Large intestine (tissue), 3 donors: ENCODE results near the gene ANKRD39. TPM values are rescaled to one million over a fixed set of nuclear protein-coding genes. Genes with fewer than 3 reads are reported as not detected.
A peak's percentile ranks its signal among the peaks of the same experiment; 100 is the strongest.
"Not testable (repeated sequence)": the region's sequence is repeated elsewhere in the genome, so short reads cannot be mapped to it uniquely, and the experiment has no call there.

Experiments
- DNase-seq, 2 donors: peaks; one replicate each; pipeline versions ENCODE4 v3.0.0 to v3.0.0-alpha.2; 2013
- H3K27ac ChIP-seq: one replicate; pipeline ENCODE4 v1.5.1; 2013; ENCODE audit warnings: low read length
- H3K27me3 ChIP-seq: 2 replicates; pipeline ENCODE4 v1.6.1; 2013; ENCODE audit warnings: low read length; ENCODE audit not compliant: control insufficient read depth, insufficient read depth
- H3K36me3 ChIP-seq: 2 replicates; pipeline ENCODE4 v1.6.1; 2013; ENCODE audit warnings: low read length; ENCODE audit not compliant: control insufficient read depth, insufficient read depth
- H3K4me1 ChIP-seq: one replicate; pipeline ENCODE4 v1.6.1; 2013; ENCODE audit warnings: low read length; ENCODE audit not compliant: control insufficient read depth, insufficient read depth
- H3K4me3 ChIP-seq: one replicate; pipeline ENCODE4 v1.5.1; 2013; ENCODE audit warnings: low read length
- H3K9me3 ChIP-seq: one replicate; pipeline ENCODE4 v1.6.1; 2013; ENCODE audit warnings: mild to moderate bottlenecking, low read depth, low read length, moderate library complexity; ENCODE audit not compliant: control insufficient read depth
- WGBS: methylation state at CpG from one replicate; pipeline ENCODE4 v1.1.5; 2013; ENCODE audit warnings: low lambda C conversion rate; ENCODE audit not compliant: insufficient coverage; 5-methylcytosine and 5-hydroxymethylcytosine counted together
- polyA plus RNA-seq: library from polyadenylated mRNA; unstranded; fragments of 120-200 nt; gene quantifications from one replicate; pipeline ENCODE4 v1.2.1, GENCODE V29; 2013

The ANKRD39 gene
- polyA plus RNA-seq, 1 donor = 9.6 TPM

- Histone ChIP-seq H3K4me3 (no peak overlapping the region), H3K4me1 (peaks cover 12% of the 10 kb centered on the region), H3K36me3 (no peaks in the 10 kb centered on the region), H3K9me3 (no peaks in the 10 kb centered on the region), H3K27ac (no peak overlapping the region), H3K27me3 (no peaks in the 10 kb centered on the region)
- no CpG with 5 or more reads among the region's 18 CpGs for WGBS
- DNase-seq = peak; percentile 49 to 53
These were observed 38.2 kb upstream of the ANKRD39 start for GRCh38 chr2:96895746-96896651.

GRCh38 chr2:96895032-96895745 lies 37.4 kb upstream of the ANKRD39 start:
- peaks cover 12% of the 10 kb centered on the region for H3K4me1 ChIP-seq
- DNase-seq = no peak
- H3K9me3 ChIP-seq = no peaks in the 10 kb centered on the region
- no peak overlapping the region for H3K4me3 ChIP-seq
- H3K27me3 ChIP-seq = no peaks in the 10 kb centered on the region
- H3K36me3 ChIP-seq = no peaks in the 10 kb centered on the region
- H3K27ac ChIP-seq = no peak overlapping the region
- no CpG with 5 or more reads among the region's 10 CpGs for WGBS

DNA sequence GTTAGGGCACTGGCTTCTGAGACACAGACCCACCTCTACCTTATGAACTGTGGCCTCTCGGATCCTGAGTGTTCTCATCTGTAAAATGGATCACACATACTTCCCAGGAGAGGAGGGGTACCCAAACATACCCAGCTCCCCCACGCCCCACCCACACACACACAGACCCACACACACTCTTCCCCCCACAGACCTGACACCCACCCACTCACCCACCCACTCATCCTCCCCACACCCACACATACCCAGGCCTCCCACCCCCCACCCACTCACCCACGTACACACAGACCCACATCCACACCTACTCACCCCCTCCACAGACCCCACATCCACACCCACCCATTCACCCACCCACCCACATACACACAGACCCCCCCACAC lies 36.3 kb upstream of the ANKRD39 start:
- Histone ChIP-seq H3K27me3 (no peaks in the 10 kb centered on the region), H3K36me3 (no peaks in the 10 kb centered on the region), H3K4me1 (peaks cover 12% of the 10 kb centered on the region), H3K27ac (no peak overlapping the region), H3K4me3 (no peak overlapping the region), H3K9me3 (no peaks in the 10 kb centered on the region)
- no peak for DNase-seq
- no CpG with 5 or more reads among the region's 3 CpGs for WGBS

GRCh38 chr2:96893289-96894150 lies 35.7 kb upstream of the ANKRD39 start:
- WGBS = no CpG with 5 or more reads among the region's 16 CpGs
- Histone ChIP-seq H3K27me3 (no peaks in the 10 kb centered on the region), H3K9me3 (no peaks in the 10 kb centered on the region), H3K27ac (no peak overlapping the region), H3K4me1 (peaks cover 13% of the 10 kb centered on the region), H3K4me3 (no peak overlapping the region), H3K36me3 (no peaks in the 10 kb centered on the region)
- no peak for DNase-seq

DNA sequence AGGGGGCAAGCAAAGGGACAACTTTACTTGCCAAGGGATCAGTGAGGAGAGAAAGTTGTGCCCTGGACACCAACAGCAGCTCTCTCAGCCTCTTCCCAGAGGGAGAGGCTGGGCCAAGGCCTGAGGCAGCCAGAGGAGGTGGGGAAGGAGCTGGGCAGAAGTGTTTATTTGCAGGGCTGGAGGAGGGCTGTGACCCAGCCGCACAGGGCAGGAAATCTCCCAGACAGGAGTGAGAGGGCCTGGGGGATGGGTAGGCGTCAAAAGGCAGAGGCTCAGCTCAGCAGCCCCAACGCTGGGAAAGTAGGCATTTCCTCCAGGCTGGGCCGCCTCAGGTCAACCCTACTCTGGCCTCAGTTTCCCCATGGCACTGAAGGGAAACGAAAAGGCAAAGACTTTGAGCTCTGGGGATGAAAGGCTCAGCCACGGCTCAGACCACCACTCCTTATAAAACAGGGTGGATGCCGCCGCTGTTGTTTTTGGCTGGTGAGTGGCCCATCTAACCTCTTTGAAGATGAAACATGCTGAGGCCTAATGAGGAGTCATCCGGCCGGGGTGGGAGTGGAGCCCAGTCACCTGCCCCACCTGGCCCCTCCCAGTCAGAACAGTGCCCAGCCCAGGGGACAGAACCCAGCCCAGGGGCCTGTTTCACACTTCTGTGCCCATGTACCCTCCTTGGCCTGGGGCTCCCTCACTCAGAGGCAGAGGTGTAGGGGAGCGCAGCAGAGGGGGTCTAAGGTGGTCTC lies 33.9 kb upstream of the ANKRD39 start:
- WGBS = no CpG with 5 or more reads among the region's 11 CpGs
- Histone ChIP-seq H3K36me3 (no peaks in the 10 kb centered on the region), H3K27ac (no peak overlapping the region), H3K4me3 (no peak overlapping the region), H3K4me1 (peaks cover 27% of the 10 kb centered on the region), H3K9me3 (no peaks in the 10 kb centered on the region), H3K27me3 (no peaks in the 10 kb centered on the region)
- no peak for DNase-seq

DNA sequence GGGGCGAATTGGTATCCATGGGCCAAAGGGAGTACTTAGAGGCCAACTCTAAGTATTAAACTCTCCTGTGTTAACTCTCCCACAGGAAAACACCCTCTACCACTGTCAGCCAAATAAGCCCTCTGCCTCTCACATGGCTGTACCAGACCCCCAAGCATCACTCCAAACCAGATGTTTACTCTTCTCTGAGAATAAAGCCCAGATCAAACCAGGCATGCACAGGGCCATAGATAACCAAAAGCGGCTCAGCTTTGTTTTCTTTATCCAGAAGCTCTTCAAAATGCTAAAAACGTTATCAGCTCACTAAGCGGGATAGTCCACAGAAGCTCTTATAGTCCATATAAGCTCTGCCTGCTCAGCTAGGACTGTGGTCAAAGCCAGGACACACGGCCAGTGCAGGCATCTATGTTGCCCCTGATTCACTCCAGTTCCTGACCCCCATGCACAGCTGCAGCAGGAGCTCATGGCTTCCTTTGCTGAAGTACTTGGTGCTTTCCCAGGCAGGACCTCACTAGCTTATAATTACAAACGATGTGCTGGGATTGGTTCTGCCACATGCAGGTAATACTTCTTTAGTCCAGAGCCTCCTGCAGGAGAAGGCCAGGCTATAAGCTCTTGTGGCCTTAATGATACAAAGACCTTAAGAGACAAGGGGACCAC lies 33.0 kb upstream of the ANKRD39 start:
- H3K4me1 ChIP-seq = peaks cover 25% of the 10 kb centered on the region
- no peak overlapping the region for H3K4me3 ChIP-seq
- WGBS = no CpG with 5 or more reads among the region's 6 CpGs
- no peaks in the 10 kb centered on the region for H3K36me3 ChIP-seq
- DNase-seq = no peak
- H3K9me3 ChIP-seq = no peaks in the 10 kb centered on the region
- no peak overlapping the region for H3K27ac ChIP-seq
- no peaks in the 10 kb centered on the region for H3K27me3 ChIP-seq

GRCh38 chr2:96890252-96890651 lies 32.4 kb upstream of the ANKRD39 start:
- Histone ChIP-seq H3K4me3 (no peak overlapping the region), H3K27ac (no peak overlapping the region), H3K4me1 (peaks cover 19% of the 10 kb centered on the region), H3K27me3 (no peaks in the 10 kb centered on the region), H3K9me3 (no peaks in the 10 kb centered on the region), H3K36me3 (no peaks in the 10 kb centered on the region)
- DNase-seq = no peak
- WGBS = no CpG with 5 or more reads among the region's 7 CpGs

GRCh38 chr2:96889502-96889901 lies 31.7 kb upstream of the ANKRD39 start:
- not testable (repeated sequence) for H3K36me3 ChIP-seq, H3K4me3 ChIP-seq, DNase-seq, H3K27ac ChIP-seq, H3K9me3 ChIP-seq, H3K27me3 ChIP-seq
- H3K4me1 ChIP-seq = peaks cover 19% of the 10 kb centered on the region
- WGBS = 93% methylated on average over 2 of the region's 5 CpGs

DNA sequence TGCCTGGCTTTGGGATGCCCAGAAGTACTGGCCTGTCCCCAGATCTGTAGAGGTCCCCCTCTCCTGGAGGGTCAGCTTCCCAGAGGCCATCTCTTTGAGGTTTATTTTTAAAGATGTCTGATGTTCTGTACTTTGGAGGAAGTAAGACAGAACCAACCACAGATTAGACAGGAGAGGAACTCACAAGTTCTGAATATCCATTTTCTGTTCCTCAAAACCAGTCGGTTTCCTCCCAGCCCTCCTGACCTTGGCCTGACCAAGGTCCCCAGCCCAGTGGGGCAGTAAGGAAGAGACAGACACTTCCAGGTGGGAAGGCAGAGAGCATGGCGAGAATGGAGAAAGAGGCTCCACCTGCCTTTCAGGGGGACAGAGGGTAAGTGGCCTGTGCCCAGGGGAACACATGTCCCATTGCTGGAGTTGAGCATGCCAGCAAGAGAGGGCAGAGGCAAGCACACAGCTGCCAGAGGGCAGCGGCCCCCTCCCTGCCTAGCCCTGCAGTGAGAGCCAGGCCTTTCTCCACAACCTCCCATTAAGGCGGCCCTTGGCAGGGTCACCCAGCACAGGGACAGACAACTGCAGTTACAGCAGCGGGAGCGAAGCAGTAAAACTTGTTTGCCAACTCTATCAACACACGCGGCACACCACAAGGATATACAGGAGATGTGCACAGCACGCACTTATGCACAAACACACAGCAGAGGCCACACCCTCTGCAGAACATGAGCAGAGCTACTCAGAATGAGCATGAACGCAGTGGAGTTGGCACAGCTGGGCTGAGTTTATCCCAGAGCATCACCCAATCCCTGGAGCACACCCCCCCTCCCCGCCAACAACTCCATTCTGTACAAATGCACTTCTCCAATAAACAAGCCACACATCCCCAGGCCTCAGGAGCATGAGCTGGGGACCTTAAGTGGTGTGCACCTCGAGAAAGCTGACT lies 30.5 kb upstream of the ANKRD39 start:
- H3K36me3 ChIP-seq = no peaks in the 10 kb centered on the region
- H3K9me3 ChIP-seq = no peaks in the 10 kb centered on the region
- no peaks in the 10 kb centered on the region for H3K27me3 ChIP-seq
- H3K27ac ChIP-seq = peak overlapping the region; percentile 30
- DNase-seq = peak in 1 of 2 donors; percentile 56
- WGBS = no CpG with 5 or more reads among the region's 12 CpGs
- H3K4me1 ChIP-seq = peaks cover 19% of the 10 kb centered on the region
- H3K4me3 ChIP-seq = no peak overlapping the region
